22Rv1 (cell line): ENCODE data around the gene HS3ST3A1.

Source experiments
- CTCF ChIP-seq: fragments of 450-650 bp; IDR thresholded peaks from 2 replicates; pipeline ENCODE4 v1.5.1; 2017; ENCODE audit warnings: mild to moderate bottlenecking
- ZFX ChIP-seq: fragments of 450-650 bp; IDR thresholded peaks from 2 replicates; pipeline ENCODE4 v1.6.1; 2017; ENCODE audit warnings: antibody characterized with exemption, borderline replicate concordance

GRCh38 chr17:13598353-13599167 is 3.2 kb downstream of the HS3ST3A1 start:
- TF ChIP-seq CTCF, result no peak
- TF ChIP-seq ZFX, result no peak
